Stomach (tissue), 9 donors: Measurements from ENCODE around the gene ANKS1B. TPM values are rescaled to one million over a fixed set of nuclear protein-coding genes. Genes with fewer than 3 reads are reported as not detected.

Experiments used
- DNase-seq, 2 donors: peaks; one replicate each; pipeline versions ENCODE4 v3.0.0 to v3.0.0-alpha.2; 2013 to 2019
- H3K27ac ChIP-seq, 5 donors: fragments of 200-600 bp in 4 of 5; sonication (generic) in 4 of 5; one replicate each; pipeline ENCODE4 v1.5.1; 2013 to 2019; ENCODE audit warnings: mild to moderate bottlenecking in 1 of 5, moderate library complexity in 1 of 5
- H3K27me3 ChIP-seq, 3 donors: fragments of 200-600 bp; sonication (generic); one replicate each; pipeline ENCODE4 v1.5.1; 2017 to 2019; ENCODE audit warnings: mixed run types in 1 of 3
- H3K36me3 ChIP-seq, 4 donors: fragments of 200-600 bp; sonication (generic); 1 replicate in 3 of 4; 2 replicates in 1 of 4; pipeline ENCODE4 v1.5.1; 2016 to 2019
- H3K4me1 ChIP-seq, 4 donors: fragments of 200-600 bp; sonication (generic); one replicate each; pipeline ENCODE4 v1.5.1; 2016 to 2019
- H3K4me3 ChIP-seq, 4 donors: fragments of 200-600 bp; sonication (generic) in 3 of 4; one replicate each; pipeline ENCODE4 v1.5.1; 2016 to 2019; ENCODE audit warnings: mild to moderate bottlenecking in 1 of 4
- H3K9me3 ChIP-seq, 4 donors: fragments of 200-600 bp; sonication (generic); one replicate each; pipeline ENCODE4 v1.5.1; 2016 to 2019
- CTCF ChIP-seq, 7 experiments: fragments of 450-650 bp in 4 of 7; fragments of 200-600 bp in 3 of 7; sonication (generic) in 3 of 7; IDR thresholded peaks; one replicate each; pipeline ENCODE4 v1.5.1; 2016 to 2019; ENCODE audit warnings: antibody characterized with exemption in 7 of 7, control low read depth in 2 of 7, mild to moderate bottlenecking in 1 of 7
- EP300 ChIP-seq: sonication (generic); formaldehyde crosslinking; IDR thresholded peaks from one replicate; pipeline ENCODE4 v1.6.1; 2017; ENCODE audit warnings: antibody characterized with exemption
- POLR2A ChIP-seq, 4 donors: fragments of 450-650 bp; IDR thresholded peaks; one replicate each; pipeline ENCODE4 v1.6.1; 2016; ENCODE audit warnings: antibody characterized with exemption in 4 of 4, control low read depth in 2 of 4, mild to moderate bottlenecking in 1 of 4, moderate library complexity in 1 of 4
- POLR2AphosphoS5 ChIP-seq, 3 donors: sonication (generic); formaldehyde crosslinking; IDR thresholded peaks; one replicate each; pipeline ENCODE4 v1.6.1; 2016; ENCODE audit warnings: antibody characterized with exemption in 3 of 3
- WGBS, 5 donors: extraction: QIAGEN DNeasy Blood & Tissue Kit in 3 of 5; methylation state at CpG; one replicate each; pipeline versions ENCODE4 v1.1.5 to v1.1.7; 2013 to 2018; 5-methylcytosine and 5-hydroxymethylcytosine counted together
- intact Hi-C: fragments of 100-400 bp; cut with DNase I; formaldehyde crosslinking; loops from one replicate; pipeline ENCODE4 v1.15.1; 2023; ENCODE audit warnings: low total_unique reads
- polyA plus RNA-seq, 3 donors: library from polyadenylated mRNA; stranded (reverse); fragments of 200-250 nt; gene quantifications; one replicate each; pipeline ENCODE4 v1.2.3, GENCODE V29; 2013
- total RNA-seq, 5 donors: library from RNA; depleted of rRNA; stranded (reverse); fragments of >200 nt; gene quantifications; one replicate each; pipeline versions ENCODE4 v1.1.0 to v1.2.3, GENCODE V29; 2014 to 2016
- donor health status: healthy with polysubstance abuse.
- donor health status: Bipolar disorder and iron deficiency.
- donor health status: healthy.

The ANKS1B gene
- total and polyA plus RNA-seq, 8 donors, result 0.73 to 26.8 (median 2.2) TPM; not detected in 2

GRCh38 chr12:98699586-98699985 lies 1285.2 kb downstream of the ANKS1B start:
- H3K27ac ChIP-seq, result no peak overlapping the region
- no peaks in the 10 kb centered on the region for H3K9me3 ChIP-seq
- no peak for TF ChIP-seq POLR2AphosphoS5 (IDR thresholded peaks at IDR 0.05)
- TF ChIP-seq EP300, result no peak
- no peak for TF ChIP-seq POLR2A (IDR thresholded peaks at IDR 0.05)
- TF ChIP-seq CTCF (IDR thresholded peaks at IDR 0.05), result no peak
- H3K36me3 ChIP-seq, result peaks cover 0 to 67% (median 49%) of the 10 kb centered on the region in 4 donors
- H3K4me3 ChIP-seq, result no peak overlapping the region
- peaks cover 0 to 14% (median 0%) of the 10 kb centered on the region in 4 donors for H3K4me1 ChIP-seq
- DNase-seq, result peak in 1 of 2 donors; percentile 28
- 52 to 66% (median 61%) methylated on average over 3 of the region's 3 CpGs for WGBS, 5 donors
- H3K27me3 ChIP-seq, result no peaks in the 10 kb centered on the region
- intact Hi-C loops, result no loop called here

DNA sequence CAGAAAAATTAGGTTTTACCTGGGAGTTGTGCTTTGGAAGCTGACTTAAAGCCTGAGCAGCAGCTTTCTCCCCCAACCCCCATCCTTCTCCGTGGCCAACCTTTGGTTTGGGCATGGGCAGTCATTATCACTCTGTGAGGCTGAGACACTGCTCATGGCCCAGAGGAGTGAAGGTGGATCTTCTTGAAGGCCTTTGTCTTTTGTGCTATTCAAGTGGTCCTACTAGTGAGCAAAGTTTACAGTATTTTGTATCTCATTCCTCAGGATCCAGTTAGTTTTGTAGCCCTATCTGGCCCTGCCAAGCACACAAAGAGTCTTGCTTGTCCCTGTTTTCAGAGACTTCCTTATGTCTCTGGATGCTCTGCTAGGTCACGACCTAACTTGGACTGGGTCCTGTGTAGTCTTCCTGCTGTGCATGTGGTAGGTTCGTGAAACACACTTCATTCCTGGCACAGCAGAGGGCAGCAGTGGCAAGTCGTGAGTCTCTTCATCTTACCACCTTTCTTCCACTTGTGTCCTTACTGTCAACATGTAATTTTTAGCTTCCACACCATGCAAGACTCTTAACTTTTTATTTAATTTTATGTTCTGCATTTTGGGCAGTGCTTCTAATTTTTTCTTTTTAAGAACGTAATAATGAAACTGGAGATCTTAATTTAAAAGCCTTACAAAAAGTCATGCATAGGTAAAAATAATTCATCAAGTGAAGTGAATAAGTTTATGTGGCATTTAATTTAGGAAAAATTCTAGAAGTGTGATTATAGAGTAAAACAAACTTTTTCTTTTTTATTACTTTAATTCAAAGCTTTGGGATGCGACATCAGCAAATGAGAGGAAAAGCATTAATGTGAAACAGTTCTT lies 1285.9 kb downstream of the ANKS1B start:
- peak; percentile 31 to 80 for DNase-seq
- H3K4me3 ChIP-seq, result no peak overlapping the region
- no peak for TF ChIP-seq POLR2AphosphoS5 (IDR thresholded peaks at IDR 0.05)
- no peak for TF ChIP-seq POLR2A (IDR thresholded peaks at IDR 0.05)
- no peak for TF ChIP-seq EP300
- peak in 3 of 7 experiments; percentile 6 to 29 (median 26) for TF ChIP-seq CTCF (IDR thresholded peaks at IDR 0.05)
- H3K4me1 ChIP-seq, result peaks cover 0 to 14% (median 0%) of the 10 kb centered on the region in 4 donors
- H3K27ac ChIP-seq, result no peak overlapping the region
- intact Hi-C loops, result no loop called here
- peaks cover 0 to 66% (median 45%) of the 10 kb centered on the region in 4 donors for H3K36me3 ChIP-seq
- WGBS, 5 donors, result 39 to 47% (median 43%) methylated on average over 6 of the region's 6 CpGs
- no peaks in the 10 kb centered on the region for H3K9me3 ChIP-seq
- H3K27me3 ChIP-seq, result no peaks in the 10 kb centered on the region

- Histone ChIP-seq H3K9me3 (no peaks in the 10 kb centered on the region), H3K36me3 (peaks cover 0 to 65% (median 48%) of the 10 kb centered on the region in 4 donors), H3K27ac (no peak overlapping the region), H3K4me1 (peaks cover 0 to 14% (median 0%) of the 10 kb centered on the region in 4 donors), H3K27me3 (no peaks in the 10 kb centered on the region), H3K4me3 (no peak overlapping the region)
- 82 to 91% (median 87%) methylated on average over 2 of the region's 2 CpGs for WGBS, 5 donors
- no peak for DNase-seq
- intact Hi-C loops, result no loop called here
- no peak for TF ChIP-seq CTCF (IDR thresholded peaks at IDR 0.05)
- TF ChIP-seq EP300, result no peak
- no peak for TF ChIP-seq POLR2AphosphoS5 (IDR thresholded peaks at IDR 0.05)
- no peak for TF ChIP-seq POLR2A (IDR thresholded peaks at IDR 0.05)
Measured at GRCh38 chr12:98697209-98697608, 1287.5 kb downstream of the ANKS1B start.

DNA sequence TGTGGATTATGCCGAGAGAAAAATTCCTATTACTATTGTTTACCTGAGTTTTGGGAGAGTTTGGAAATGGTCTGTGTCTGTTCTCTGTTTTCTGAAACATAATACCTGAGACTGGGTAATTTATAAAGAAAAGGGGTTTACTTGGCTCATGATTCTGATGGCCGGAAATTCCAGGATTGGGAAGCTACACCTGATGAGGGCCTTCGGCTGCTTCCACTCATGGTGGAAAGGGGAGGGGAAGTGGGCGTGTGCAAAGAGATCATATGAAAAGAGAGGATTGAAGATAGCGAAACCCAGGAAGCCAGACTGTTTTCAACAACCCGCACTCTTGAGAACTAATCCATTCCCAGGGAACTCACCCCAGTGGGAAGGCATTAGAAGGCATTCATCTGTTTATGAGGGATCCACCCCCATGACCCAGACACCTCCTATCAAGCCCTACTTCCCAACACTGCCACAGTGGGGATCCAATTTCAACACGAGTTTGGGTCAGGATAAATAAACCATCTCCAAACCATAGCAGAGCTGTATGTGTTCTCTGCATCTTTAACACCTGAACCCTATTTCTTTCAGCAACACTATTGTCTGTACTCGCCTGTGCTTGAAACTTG lies 1288.6 kb downstream of the ANKS1B start:
- intact Hi-C loops, result no loop called here
- Histone ChIP-seq H3K36me3 (peaks cover 0 to 67% (median 55%) of the 10 kb centered on the region in 4 donors), H3K4me3 (no peak overlapping the region), H3K27me3 (no peaks in the 10 kb centered on the region), H3K4me1 (peaks cover 0 to 14% (median 0%) of the 10 kb centered on the region in 4 donors), H3K9me3 (no peaks in the 10 kb centered on the region), H3K27ac (no peak overlapping the region)
- 82 to 89% (median 85%) methylated on average over 8 of the region's 8 CpGs for WGBS, 5 donors
- no peak for DNase-seq
- no peak for TF ChIP-seq POLR2AphosphoS5 (IDR thresholded peaks at IDR 0.05)
- TF ChIP-seq EP300, result no peak
- no peak for TF ChIP-seq POLR2A (IDR thresholded peaks at IDR 0.05)
- TF ChIP-seq CTCF (IDR thresholded peaks at IDR 0.05), result no peak
